ENCODE measurements around the gene ACAD9.

ACAD9 gene

DNA sequence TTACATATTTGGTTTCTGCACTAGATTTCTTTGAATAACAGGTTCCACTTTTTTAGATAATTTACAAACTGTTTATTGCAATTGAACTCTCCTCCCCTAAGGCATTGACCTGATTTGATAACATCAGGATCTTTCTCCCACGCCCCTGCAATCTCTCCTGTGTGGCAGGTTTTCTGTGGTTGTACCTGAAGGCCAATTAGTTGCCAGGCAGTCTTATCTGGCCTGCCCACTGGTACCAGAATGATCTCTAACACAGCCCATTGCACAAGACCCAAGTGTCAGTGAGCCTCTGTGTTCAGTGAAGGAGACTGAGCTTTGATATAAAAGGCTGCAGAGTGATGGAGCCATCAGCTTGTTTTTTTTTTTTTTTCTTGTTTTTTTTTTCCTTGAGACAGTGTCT is 3.3 kb downstream of the ACAD9 start:
- TF ChIP-seq CTCF (IDR thresholded peaks at IDR 0.05; ENCODE audit: low read depth, low read length), result no peak

DNA sequence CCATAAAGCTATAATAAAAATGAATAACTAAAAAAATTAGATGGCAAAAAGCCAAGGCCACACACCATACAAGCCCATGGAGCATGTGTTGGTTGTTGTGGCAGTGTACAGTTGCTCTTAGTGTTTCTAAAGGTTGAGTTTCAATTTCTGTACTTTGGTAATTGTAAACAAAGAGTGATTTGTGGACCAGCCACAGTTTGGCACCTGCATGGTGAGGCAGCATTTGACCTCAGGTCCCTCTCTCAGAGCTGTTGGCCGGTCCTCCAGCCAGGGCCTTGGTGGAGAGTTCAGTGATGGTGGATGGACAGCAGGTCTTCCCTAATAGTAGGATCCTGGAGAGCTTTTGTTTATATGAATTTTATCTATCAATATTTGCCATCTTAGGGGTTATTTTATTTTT is 5.6 kb downstream of the ACAD9 start:
- TF ChIP-seq CTCF (IDR thresholded peaks at IDR 0.05; ENCODE audit: low read depth, low read length), result no peak
- no peak overlapping the region for H3K4me3 ChIP-seq (ENCODE audit: low read depth, low read length)

More for the DNA sequence above, 3.3 kb downstream of the ACAD9 start:
- no peak overlapping the region for H3K4me3 ChIP-seq (ENCODE audit: low read depth, low read length)

- no peak overlapping the region for H3K4me3 ChIP-seq (ENCODE audit: low read depth, low read length)
- no peak for TF ChIP-seq CTCF (IDR thresholded peaks at IDR 0.05; ENCODE audit: low read depth, low read length)
These were observed 9.9 kb downstream of the ACAD9 start for GRCh38 chr3:128889139-128889894.

DNA sequence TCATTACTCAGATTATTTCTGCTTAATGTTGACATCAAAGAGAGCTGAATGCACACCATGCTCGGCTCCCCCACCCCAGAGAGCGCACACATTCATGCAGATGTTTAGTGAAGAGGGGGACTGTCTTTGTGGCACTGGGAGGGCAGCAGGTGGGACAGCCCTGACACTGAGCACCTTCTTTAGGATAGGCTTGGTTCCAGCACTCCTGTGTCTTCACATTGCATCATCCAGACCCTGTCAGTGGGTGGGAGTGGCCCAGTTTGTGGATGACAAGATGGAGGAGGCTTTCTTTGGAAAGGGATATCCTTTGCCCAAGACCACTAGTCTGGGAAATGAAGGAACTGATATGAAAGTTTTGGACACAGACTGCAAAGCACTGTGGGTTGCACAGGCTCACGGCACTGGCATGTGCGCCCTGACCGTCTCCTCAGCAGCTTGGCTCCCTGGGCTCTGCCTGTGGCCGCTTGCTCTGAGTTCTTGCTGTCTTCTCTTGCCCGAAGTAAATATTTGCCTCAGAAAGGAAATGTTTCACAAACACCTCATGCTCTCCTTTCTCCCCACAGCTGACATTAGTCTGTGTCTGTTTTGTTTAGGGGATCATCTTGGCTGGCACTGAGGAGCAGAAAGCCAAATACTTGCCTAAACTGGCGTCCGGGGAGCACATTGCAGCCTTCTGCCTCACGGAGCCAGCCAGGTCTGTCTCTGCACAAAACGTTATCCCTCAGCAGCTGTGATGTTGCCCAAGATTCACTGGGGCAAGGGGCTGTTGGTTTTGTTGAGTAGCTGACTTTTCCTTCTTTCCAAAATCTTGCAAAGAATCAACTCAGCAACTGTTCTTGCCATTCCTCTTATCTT is 16.6 kb downstream of the ACAD9 start:
- H3K4me3 ChIP-seq (ENCODE audit: low read depth, low read length), result no peak overlapping the region
- no peak for TF ChIP-seq CTCF (IDR thresholded peaks at IDR 0.05; ENCODE audit: low read depth, low read length)

DNA sequence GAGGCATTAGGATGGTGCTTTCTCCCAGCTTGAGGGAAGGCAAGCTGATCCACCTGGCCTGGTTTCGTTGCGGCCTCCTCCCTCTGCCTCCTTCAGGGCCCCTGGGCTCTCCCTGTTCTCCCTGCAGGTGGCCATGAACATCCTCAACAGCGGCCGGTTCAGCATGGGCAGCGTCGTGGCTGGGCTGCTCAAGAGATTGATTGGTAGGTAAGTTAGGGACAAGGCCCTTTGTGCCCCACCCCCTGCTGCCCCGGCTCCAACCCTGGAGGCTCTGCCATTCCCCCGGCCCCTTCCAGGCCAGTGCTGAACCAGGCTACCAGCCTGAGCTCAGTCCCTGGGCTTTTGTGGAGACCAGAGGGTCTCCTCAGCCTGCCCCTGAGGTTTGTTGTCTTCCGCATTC is 23.0 kb downstream of the ACAD9 start:
- H3K4me3 ChIP-seq (ENCODE audit: low read depth, low read length), result no peak overlapping the region
- no peak for TF ChIP-seq CTCF (IDR thresholded peaks at IDR 0.05; ENCODE audit: low read depth, low read length)

GRCh38 chr3:128903501-128903900 is 24.1 kb downstream of the ACAD9 start:
- TF ChIP-seq CTCF (IDR thresholded peaks at IDR 0.05; ENCODE audit: low read depth, low read length), result no peak
- no peak overlapping the region for H3K4me3 ChIP-seq (ENCODE audit: low read depth, low read length)

Measured in WI38 (cell line).